Measurements from ENCODE around the gene MAMDC2. TPM values are rescaled to one million over a fixed set of nuclear protein-coding genes. Genes with fewer than 3 reads are reported as not detected.

Gene MAMDC2
- total RNA-seq, 4 donors from 2014 or later: 96.5 to 192 (median 140) TPM

- Histone ChIP-seq H3K27ac (peak overlapping the region in 3 of 4 donors; percentile 64 to 79 (median 72)), H3K9me3 (no peaks in the 10 kb centered on the region), H3K27me3 (no peaks in the 10 kb centered on the region), H3K4me1 (peaks cover 13 to 66% (median 17%) of the 10 kb centered on the region in 3 donors), H3K4me3 (no peak overlapping the region), H3K36me3 (peaks cover 6 to 100% of the 10 kb centered on the region in 2 donors)
- TF ChIP-seq EP300 (IDR thresholded peaks at IDR 0.05) (no peak), CTCF (IDR thresholded peaks at IDR 0.05) (no peak), POLR2A (IDR thresholded peaks at IDR 0.05) (no peak), POLR2AphosphoS5 (IDR thresholded peaks at IDR 0.05) (no peak)
- WGBS, 2 donors (ENCODE audit: low coverage in 1 of 2): 79 to 100% methylated on average over 1 to 2 of the region's 2 CpGs
- ATAC-seq: no peak
Observed at GRCh38 chr9:70112981-70113380, 69.3 kb downstream of the MAMDC2 start.

- Histone ChIP-seq H3K4me3 (no peak overlapping the region), H3K27me3 (no peaks in the 10 kb centered on the region), H3K27ac (peak overlapping the region in 3 of 4 donors; percentile 64 to 79 (median 72)), H3K9me3 (no peaks in the 10 kb centered on the region), H3K36me3 (peaks cover 6 to 100% of the 10 kb centered on the region in 2 donors), H3K4me1 (peaks cover 13 to 61% (median 17%) of the 10 kb centered on the region in 3 donors)
- WGBS, 2 donors (ENCODE audit: low coverage in 1 of 2): 69 to 73% methylated on average over 2 to 4 of the region's 4 CpGs
- ATAC-seq: peak; percentile 50
- TF ChIP-seq EP300 (IDR thresholded peaks at IDR 0.05) (no peak), POLR2A (IDR thresholded peaks at IDR 0.05) (no peak), CTCF (IDR thresholded peaks at IDR 0.05) (peak; percentile 63 to 80 (median 76)), POLR2AphosphoS5 (IDR thresholded peaks at IDR 0.05) (peak; percentile 40)
Observed at GRCh38 chr9:70113403-70114022, 69.9 kb downstream of the MAMDC2 start.

- no peaks in the 10 kb centered on the region for H3K9me3 ChIP-seq
- no peak overlapping the region for H3K4me3 ChIP-seq
- TF ChIP-seq POLR2A (IDR thresholded peaks at IDR 0.05) (no peak), POLR2AphosphoS5 (IDR thresholded peaks at IDR 0.05) (no peak), CTCF (IDR thresholded peaks at IDR 0.05) (no peak)
- no peak for ATAC-seq
- peaks cover 6 to 100% of the 10 kb centered on the region in 2 donors for H3K36me3 ChIP-seq
- WGBS, 2 donors (ENCODE audit: low coverage in 1 of 2): 43 to 73% methylated on average over 1 of the region's 1 CpG
- H3K4me1 ChIP-seq: peaks cover 13 to 53% (median 14%) of the 10 kb centered on the region in 3 donors
- H3K27ac ChIP-seq: peak overlapping the region in 1 of 4 donors; percentile 28
- no peaks in the 10 kb centered on the region for H3K27me3 ChIP-seq
Observed at GRCh38 chr9:70114898-70115297, 71.2 kb downstream of the MAMDC2 start.

GRCh38 chr9:70117835-70118319 lies 74.2 kb downstream of the MAMDC2 start:
- H3K4me1 ChIP-seq: peaks cover 13 to 53% (median 15%) of the 10 kb centered on the region in 3 donors
- H3K4me3 ChIP-seq: no peak overlapping the region
- no peak for TF ChIP-seq EP300 (IDR thresholded peaks at IDR 0.05)
- no peak for TF ChIP-seq CTCF (IDR thresholded peaks at IDR 0.05)
- no peak for TF ChIP-seq POLR2A (IDR thresholded peaks at IDR 0.05)
- no peak for TF ChIP-seq POLR2AphosphoS5 (IDR thresholded peaks at IDR 0.05)
- no peak for ATAC-seq
- H3K27me3 ChIP-seq: no peaks in the 10 kb centered on the region
- peaks cover 10 to 100% of the 10 kb centered on the region in 2 donors for H3K36me3 ChIP-seq
- no peaks in the 10 kb centered on the region for H3K9me3 ChIP-seq
- H3K27ac ChIP-seq: no peak overlapping the region

GRCh38 chr9:70119786-70120185 lies 76.1 kb downstream of the MAMDC2 start:
- peak overlapping the region in 3 of 4 donors; percentile 14 to 72 (median 66) for H3K27ac ChIP-seq
- ATAC-seq: no peak

More at GRCh38 chr9:70119786-70120185, 76.1 kb downstream of the MAMDC2 start:
- Histone ChIP-seq H3K9me3 (no peaks in the 10 kb centered on the region), H3K36me3 (peaks cover 13 to 100% of the 10 kb centered on the region in 2 donors), H3K4me3 (no peak overlapping the region), H3K27me3 (no peaks in the 10 kb centered on the region), H3K4me1 (peaks cover 13 to 63% (median 15%) of the 10 kb centered on the region in 3 donors)
- no peak for TF ChIP-seq EP300 (IDR thresholded peaks at IDR 0.05)
- TF ChIP-seq POLR2AphosphoS5 (IDR thresholded peaks at IDR 0.05): no peak
- TF ChIP-seq CTCF (IDR thresholded peaks at IDR 0.05): no peak
- no peak for TF ChIP-seq POLR2A (IDR thresholded peaks at IDR 0.05)
- 89 to 100% methylated on average over 1 to 2 of the region's 2 CpGs for WGBS, 2 donors (ENCODE audit: low coverage in 1 of 2)

All from gastroesophageal sphincter (tissue), 4 donors.